Measurements from ENCODE around the gene RB1. TPM values are rescaled to one million over a fixed set of nuclear protein-coding genes. Genes with fewer than 3 reads are reported as not detected.

RB1 gene
- total RNA-seq, 4 donors from 2014 or later, result 23.0 to 62.6 (median 42.4) TPM

- TF ChIP-seq CTCF (IDR thresholded peaks at IDR 0.05), result no peak
- no peak for TF ChIP-seq POLR2A (IDR thresholded peaks at IDR 0.05)
- peaks cover 0 to 36% (median 3%) of the 10 kb centered on the region in 3 donors for H3K4me1 ChIP-seq
- no peak overlapping the region for H3K4me3 ChIP-seq
- intact Hi-C loops (cut with DNase I), result no loop called here
- no peaks in the 10 kb centered on the region for H3K9me3 ChIP-seq
- H3K27me3 ChIP-seq, result no peaks in the 10 kb centered on the region
- peak overlapping the region in 3 of 4 donors; percentile 55 to 65 (median 60) for H3K27ac ChIP-seq
- 89 to 96% methylated on average over 3 of the region's 3 CpGs for WGBS, 2 donors
- DNase-seq, result no peak
- H3K36me3 ChIP-seq, result peaks cover 0 to 33% (median 0%) of the 10 kb centered on the region in 3 donors
These were observed 180.0 kb downstream of the RB1 start for GRCh38 chr13:48483575-48483974.

- Histone ChIP-seq H3K27me3 (no peaks in the 10 kb centered on the region), H3K4me1 (peaks cover 0 to 53% (median 3%) of the 10 kb centered on the region in 3 donors), H3K4me3 (no peak overlapping the region), H3K36me3 (peaks cover 0 to 16% (median 0%) of the 10 kb centered on the region in 3 donors), H3K9me3 (no peaks in the 10 kb centered on the region), H3K27ac (peak overlapping the region in 3 of 4 donors; percentile 52 to 65 (median 60))
- intact Hi-C loops (cut with DNase I), result no loop called here
- no peak for DNase-seq
- TF ChIP-seq CTCF (IDR thresholded peaks at IDR 0.05) (no peak), POLR2A (IDR thresholded peaks at IDR 0.05) (no peak)
- 71 to 80% methylated on average over 3 of the region's 3 CpGs for WGBS, 2 donors
These were observed 181.9 kb downstream of the RB1 start for GRCh38 chr13:48485432-48485831.

GRCh38 chr13:48486362-48486761 lies 182.8 kb downstream of the RB1 start:
- Histone ChIP-seq H3K27ac (peak overlapping the region in 2 of 4 donors; percentile 36 to 42), H3K27me3 (no peaks in the 10 kb centered on the region), H3K9me3 (no peaks in the 10 kb centered on the region), H3K4me1 (peaks cover 0 to 62% (median 3%) of the 10 kb centered on the region in 3 donors), H3K36me3 (peaks cover 0 to 16% (median 0%) of the 10 kb centered on the region in 3 donors), H3K4me3 (no peak overlapping the region)
- intact Hi-C loops (cut with DNase I), result no loop called here
- no peak for TF ChIP-seq POLR2A (IDR thresholded peaks at IDR 0.05)
- no peak for TF ChIP-seq CTCF (IDR thresholded peaks at IDR 0.05)
- no peak for DNase-seq

- Histone ChIP-seq H3K27ac (peak overlapping the region in 2 of 4 donors; percentile 36 to 42), H3K4me3 (no peak overlapping the region), H3K9me3 (no peaks in the 10 kb centered on the region), H3K4me1 (peaks cover 0 to 67% (median 3%) of the 10 kb centered on the region in 3 donors), H3K27me3 (no peaks in the 10 kb centered on the region), H3K36me3 (peaks cover 0 to 16% (median 0%) of the 10 kb centered on the region in 3 donors)
- intact Hi-C loops (cut with DNase I), result no loop called here
- DNase-seq, result no peak
- TF ChIP-seq POLR2A (IDR thresholded peaks at IDR 0.05), result no peak
- no peak for TF ChIP-seq CTCF (IDR thresholded peaks at IDR 0.05)
- 90 to 93% methylated on average over 5 of the region's 5 CpGs for WGBS, 2 donors
These were observed 183.3 kb downstream of the RB1 start for GRCh38 chr13:48486836-48487235.

- peaks cover 0 to 16% (median 0%) of the 10 kb centered on the region in 3 donors for H3K36me3 ChIP-seq
- no peak for DNase-seq
- H3K4me1 ChIP-seq, result peaks cover 0 to 67% (median 3%) of the 10 kb centered on the region in 3 donors
- TF ChIP-seq CTCF (IDR thresholded peaks at IDR 0.05) (no peak), POLR2A (IDR thresholded peaks at IDR 0.05) (no peak)
- 95 to 97% methylated on average over 2 of the region's 2 CpGs for WGBS, 2 donors
- no peaks in the 10 kb centered on the region for H3K27me3 ChIP-seq
- no peaks in the 10 kb centered on the region for H3K9me3 ChIP-seq
- intact Hi-C loops (cut with DNase I), result no loop called here
- no peak overlapping the region for H3K27ac ChIP-seq
- H3K4me3 ChIP-seq, result no peak overlapping the region
These were observed 184.4 kb downstream of the RB1 start for GRCh38 chr13:48487968-48488367.

All from esophagus squamous epithelium (tissue), 5 donors.